ENCODE data around the gene TMEM51.

Gene TMEM51

GRCh38 chr1:15256584-15256983 lies 103.0 kb downstream of the TMEM51 start:
- Histone ChIP-seq H3K9me3 (ENCODE audit: control insufficient read depth, insufficient read depth, low read depth, low read length) (no peaks in the 10 kb centered on the region), H3K27ac (ENCODE audit: low read depth, low read length) (no peak overlapping the region), H3K4me1 (ENCODE audit: control insufficient read depth, insufficient read depth, low read length) (peaks cover 9% of the 10 kb centered on the region; the same call in 1 of the 2 replicates), H3K36me3 (ENCODE audit: control insufficient read depth, insufficient read depth, low read length) (no peaks in the 10 kb centered on the region), H3K4me3 (ENCODE audit: low read depth, low read length) (no peak overlapping the region), H3K9ac (ENCODE audit: low read length) (no peak overlapping the region), H3K27me3 (ENCODE audit: control insufficient read depth, insufficient read depth, low read length) (no peaks in the 10 kb centered on the region)

DNA sequence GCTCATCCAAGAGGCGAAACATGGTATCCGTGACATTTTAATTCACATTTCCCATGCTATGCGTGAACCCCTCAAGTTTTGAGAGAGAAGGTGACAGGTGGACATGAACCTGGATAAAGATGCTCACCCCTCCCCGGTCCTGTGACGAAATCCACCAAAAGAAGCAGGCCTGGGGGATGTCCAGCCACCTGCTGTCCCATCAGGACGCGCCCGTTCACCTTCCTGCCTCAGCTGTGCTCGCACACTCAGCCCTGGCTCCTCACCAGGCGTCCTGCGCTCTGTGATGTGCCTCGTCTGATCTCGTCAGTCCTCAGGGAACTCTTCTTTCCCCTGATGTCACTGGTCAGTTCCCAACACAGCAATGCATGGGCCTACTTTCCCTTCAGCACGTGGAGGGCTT lies 103.8 kb downstream of the TMEM51 start:
- Histone ChIP-seq H3K27me3 (ENCODE audit: control insufficient read depth, insufficient read depth, low read length) (no peaks in the 10 kb centered on the region), H3K4me1 (ENCODE audit: control insufficient read depth, insufficient read depth, low read length) (peaks cover 10% of the 10 kb centered on the region; the same call in 1 of the 2 replicates), H3K4me3 (ENCODE audit: low read depth, low read length) (no peak overlapping the region), H3K9me3 (ENCODE audit: control insufficient read depth, insufficient read depth, low read depth, low read length) (no peaks in the 10 kb centered on the region), H3K27ac (ENCODE audit: low read depth, low read length) (no peak overlapping the region), H3K9ac (ENCODE audit: low read length) (no peak overlapping the region), H3K36me3 (ENCODE audit: control insufficient read depth, insufficient read depth, low read length) (no peaks in the 10 kb centered on the region)

GRCh38 chr1:15258833-15259621 lies 105.5 kb downstream of the TMEM51 start:
- Histone ChIP-seq H3K27ac (ENCODE audit: low read depth, low read length) (no peak overlapping the region), H3K4me3 (ENCODE audit: low read depth, low read length) (no peak overlapping the region), H3K9me3 (ENCODE audit: control insufficient read depth, insufficient read depth, low read depth, low read length) (no peaks in the 10 kb centered on the region), H3K36me3 (ENCODE audit: control insufficient read depth, insufficient read depth, low read length) (no peaks in the 10 kb centered on the region), H3K9ac (ENCODE audit: low read length) (no peak overlapping the region), H3K4me1 (ENCODE audit: control insufficient read depth, insufficient read depth, low read length) (peaks cover 10% of the 10 kb centered on the region; the same call in 1 of the 2 replicates), H3K27me3 (ENCODE audit: control insufficient read depth, insufficient read depth, low read length) (no peaks in the 10 kb centered on the region)

- no peaks in the 10 kb centered on the region for H3K36me3 ChIP-seq (ENCODE audit: control insufficient read depth, insufficient read depth, low read length)
- H3K9ac ChIP-seq (ENCODE audit: low read length), result no peak overlapping the region
- H3K27me3 ChIP-seq (ENCODE audit: control insufficient read depth, insufficient read depth, low read length), result no peaks in the 10 kb centered on the region
- no peak overlapping the region for H3K4me3 ChIP-seq (ENCODE audit: low read depth, low read length)
- no peaks in the 10 kb centered on the region for H3K9me3 ChIP-seq (ENCODE audit: control insufficient read depth, insufficient read depth, low read depth, low read length)
- no peak overlapping the region for H3K27ac ChIP-seq (ENCODE audit: low read depth, low read length)
- H3K4me1 ChIP-seq (ENCODE audit: control insufficient read depth, insufficient read depth, low read length), result peaks cover 10% of the 10 kb centered on the region; the same call in 1 of the 2 replicates
Measured at GRCh38 chr1:15259622-15260007, 106.1 kb downstream of the TMEM51 start.

DNA sequence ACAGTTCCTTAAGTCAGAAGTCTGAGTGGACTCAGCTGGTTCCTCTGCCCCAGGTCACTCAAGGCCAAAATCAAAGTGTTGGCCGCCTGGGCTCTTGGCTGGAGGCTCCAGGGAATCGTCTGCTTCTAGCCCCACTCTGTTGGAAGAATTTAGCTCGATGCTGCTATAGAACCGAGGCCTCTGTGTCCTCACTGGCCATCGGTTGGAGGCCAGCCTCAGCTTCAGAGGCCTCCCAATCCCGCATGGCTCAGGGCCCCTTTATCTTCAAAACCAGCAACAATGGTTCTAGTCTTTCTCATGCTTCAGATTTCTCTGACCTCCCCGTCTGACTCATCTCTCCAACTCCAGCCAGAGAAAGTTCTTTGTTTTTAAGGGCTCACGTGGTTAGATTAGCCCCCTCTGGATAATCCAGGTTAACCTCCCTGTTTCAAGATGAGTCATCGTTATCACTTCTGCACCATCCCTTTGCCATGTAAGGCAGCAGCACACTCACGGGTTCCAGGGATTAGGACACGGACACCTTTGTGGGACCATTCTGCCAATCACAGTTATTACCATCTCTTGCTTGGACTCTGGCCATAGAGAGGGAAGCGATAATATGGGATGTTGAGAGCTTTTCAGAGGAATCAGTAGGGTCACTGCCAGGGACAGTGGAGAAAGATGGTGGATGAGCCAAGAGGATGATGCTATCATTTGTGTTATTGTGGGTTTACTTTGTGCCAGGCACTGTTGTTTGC lies 107.0 kb downstream of the TMEM51 start:
- Histone ChIP-seq H3K27ac (ENCODE audit: low read depth, low read length) (no peak overlapping the region), H3K36me3 (ENCODE audit: control insufficient read depth, insufficient read depth, low read length) (no peaks in the 10 kb centered on the region), H3K4me3 (ENCODE audit: low read depth, low read length) (no peak overlapping the region), H3K4me1 (ENCODE audit: control insufficient read depth, insufficient read depth, low read length) (peaks cover 10% of the 10 kb centered on the region; the same call in 1 of the 2 replicates), H3K27me3 (ENCODE audit: control insufficient read depth, insufficient read depth, low read length) (no peaks in the 10 kb centered on the region), H3K9me3 (ENCODE audit: control insufficient read depth, insufficient read depth, low read depth, low read length) (peaks cover 3% of the 10 kb centered on the region; the same call in 1 of the 2 replicates), H3K9ac (ENCODE audit: low read length) (no peak overlapping the region)

DNA sequence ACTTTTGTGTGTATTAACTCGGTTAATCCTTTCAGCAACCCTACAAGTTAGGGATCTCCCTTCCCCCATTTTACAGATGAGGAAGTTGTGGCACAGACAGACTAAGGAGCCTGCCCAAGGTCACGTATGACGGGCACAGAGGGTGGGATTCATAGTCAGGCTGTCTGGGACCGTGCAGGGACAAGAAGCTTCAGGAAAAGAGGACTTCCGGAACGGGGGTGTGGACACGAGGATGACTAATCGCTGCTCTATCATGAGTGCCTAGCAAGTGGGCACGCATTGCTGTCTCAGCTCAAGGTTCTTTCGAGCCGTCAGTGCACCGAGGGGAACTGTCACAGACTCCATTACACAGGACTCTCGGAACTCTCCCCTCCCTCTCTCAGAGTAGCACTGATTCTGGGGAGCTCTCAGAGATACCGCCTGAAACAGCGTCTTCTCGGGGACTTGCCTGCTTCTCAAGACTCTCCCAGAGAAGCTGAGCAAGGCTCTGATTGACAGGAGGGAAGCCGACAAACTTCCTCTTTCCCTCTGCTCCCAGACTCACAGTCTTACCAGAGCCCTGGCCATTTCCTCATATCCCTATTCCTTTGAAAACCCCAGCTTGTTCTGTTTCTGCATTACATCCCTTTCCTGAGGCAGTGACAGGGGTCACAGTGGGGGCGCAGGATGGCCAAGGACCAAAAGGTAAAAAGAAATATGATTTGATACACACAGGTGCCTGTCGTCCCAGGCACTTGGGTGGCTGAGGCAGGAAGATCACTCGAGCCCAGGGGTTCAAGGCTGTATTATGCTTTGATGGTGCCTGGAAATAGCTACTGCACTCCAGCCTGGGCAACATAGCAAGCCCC lies 107.8 kb downstream of the TMEM51 start:
- H3K9ac ChIP-seq (ENCODE audit: low read length), result no peak overlapping the region
- no peak overlapping the region for H3K27ac ChIP-seq (ENCODE audit: low read depth, low read length)
- H3K36me3 ChIP-seq (ENCODE audit: control insufficient read depth, insufficient read depth, low read length), result no peaks in the 10 kb centered on the region
- H3K4me3 ChIP-seq (ENCODE audit: low read depth, low read length), result no peak overlapping the region
- peaks cover 3% of the 10 kb centered on the region; the same call in 1 of the 2 replicates for H3K9me3 ChIP-seq (ENCODE audit: control insufficient read depth, insufficient read depth, low read depth, low read length)
- peaks cover 10% of the 10 kb centered on the region; the same call in 1 of the 2 replicates for H3K4me1 ChIP-seq (ENCODE audit: control insufficient read depth, insufficient read depth, low read length)
- no peaks in the 10 kb centered on the region for H3K27me3 ChIP-seq (ENCODE audit: control insufficient read depth, insufficient read depth, low read length)

DNA sequence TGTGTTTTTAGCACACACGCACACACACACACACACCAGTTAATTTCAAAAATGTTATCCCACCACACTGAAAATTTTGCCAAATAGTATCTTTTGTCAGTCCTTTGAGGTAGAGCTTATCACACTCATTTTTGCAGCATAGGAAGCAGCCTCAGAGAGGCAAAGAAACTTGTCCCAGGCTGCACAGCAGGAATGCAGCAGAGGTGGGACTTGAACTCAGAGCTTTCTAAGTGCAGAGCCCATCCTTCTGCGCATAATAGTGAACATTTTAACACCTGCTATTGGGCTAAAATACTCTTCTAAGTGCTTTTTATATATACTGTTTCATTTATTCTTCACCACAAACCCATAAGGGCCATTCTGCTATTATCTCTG lies 108.4 kb downstream of the TMEM51 start:
- H3K4me3 ChIP-seq (ENCODE audit: low read depth, low read length), result no peak overlapping the region
- H3K27ac ChIP-seq (ENCODE audit: low read depth, low read length), result no peak overlapping the region
- H3K9ac ChIP-seq (ENCODE audit: low read length), result no peak overlapping the region
- H3K4me1 ChIP-seq (ENCODE audit: control insufficient read depth, insufficient read depth, low read length), result peaks cover 10% of the 10 kb centered on the region; the same call in 1 of the 2 replicates
- no peaks in the 10 kb centered on the region for H3K36me3 ChIP-seq (ENCODE audit: control insufficient read depth, insufficient read depth, low read length)
- peaks cover 3% of the 10 kb centered on the region; the same call in 1 of the 2 replicates for H3K9me3 ChIP-seq (ENCODE audit: control insufficient read depth, insufficient read depth, low read depth, low read length)
- H3K27me3 ChIP-seq (ENCODE audit: control insufficient read depth, insufficient read depth, low read length), result no peaks in the 10 kb centered on the region

- H3K4me1 ChIP-seq (ENCODE audit: control insufficient read depth, insufficient read depth, low read length), result peaks cover 10% of the 10 kb centered on the region; the same call in 1 of the 2 replicates
Measured at GRCh38 chr1:15262706-15263105, 109.2 kb downstream of the TMEM51 start.

DNA sequence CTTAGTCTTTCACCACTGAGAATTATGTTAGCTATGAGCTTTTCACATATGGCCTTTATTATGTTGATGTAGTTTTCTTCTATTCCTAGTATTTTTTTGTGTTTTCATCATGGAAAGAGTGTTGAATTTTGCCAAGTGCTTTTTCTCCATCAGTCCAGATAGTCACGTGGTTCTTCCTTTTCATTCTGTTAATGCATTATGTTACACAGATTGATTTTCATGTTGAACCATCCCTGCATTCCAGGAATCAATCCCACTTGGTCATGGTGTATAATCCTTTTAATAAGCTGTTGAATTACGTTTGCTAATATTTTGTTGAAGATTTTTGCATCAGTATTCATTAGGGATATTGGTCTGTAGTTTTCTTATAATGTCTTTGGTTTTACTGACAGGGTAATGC lies 111.2 kb downstream of the TMEM51 start:
- Histone ChIP-seq H3K4me3 (ENCODE audit: low read depth, low read length) (no peak overlapping the region), H3K4me1 (ENCODE audit: control insufficient read depth, insufficient read depth, low read length) (peaks cover 10% of the 10 kb centered on the region; the same call in 1 of the 2 replicates), H3K27me3 (ENCODE audit: control insufficient read depth, insufficient read depth, low read length) (no peaks in the 10 kb centered on the region), H3K27ac (ENCODE audit: low read depth, low read length) (no peak overlapping the region), H3K9me3 (ENCODE audit: control insufficient read depth, insufficient read depth, low read depth, low read length) (peaks cover 3% of the 10 kb centered on the region; the same call in 1 of the 2 replicates), H3K9ac (ENCODE audit: low read length) (no peak overlapping the region), H3K36me3 (ENCODE audit: control insufficient read depth, insufficient read depth, low read length) (no peaks in the 10 kb centered on the region)

More at GRCh38 chr1:15262706-15263105, 109.2 kb downstream of the TMEM51 start:
- Histone ChIP-seq H3K27ac (ENCODE audit: low read depth, low read length) (no peak overlapping the region), H3K27me3 (ENCODE audit: control insufficient read depth, insufficient read depth, low read length) (no peaks in the 10 kb centered on the region), H3K9me3 (ENCODE audit: control insufficient read depth, insufficient read depth, low read depth, low read length) (peaks cover 3% of the 10 kb centered on the region; the same call in 1 of the 2 replicates), H3K36me3 (ENCODE audit: control insufficient read depth, insufficient read depth, low read length) (no peaks in the 10 kb centered on the region), H3K4me3 (ENCODE audit: low read depth, low read length) (no peak overlapping the region), H3K9ac (ENCODE audit: low read length) (no peak overlapping the region)
